Measurements from ENCODE around the gene NUTM1. TPM values are rescaled to one million over a fixed set of nuclear protein-coding genes. Genes with fewer than 3 reads are reported as not detected.

NUTM1 gene
- total RNA-seq, 1 donor from 2014 or later, result not detected

DNA sequence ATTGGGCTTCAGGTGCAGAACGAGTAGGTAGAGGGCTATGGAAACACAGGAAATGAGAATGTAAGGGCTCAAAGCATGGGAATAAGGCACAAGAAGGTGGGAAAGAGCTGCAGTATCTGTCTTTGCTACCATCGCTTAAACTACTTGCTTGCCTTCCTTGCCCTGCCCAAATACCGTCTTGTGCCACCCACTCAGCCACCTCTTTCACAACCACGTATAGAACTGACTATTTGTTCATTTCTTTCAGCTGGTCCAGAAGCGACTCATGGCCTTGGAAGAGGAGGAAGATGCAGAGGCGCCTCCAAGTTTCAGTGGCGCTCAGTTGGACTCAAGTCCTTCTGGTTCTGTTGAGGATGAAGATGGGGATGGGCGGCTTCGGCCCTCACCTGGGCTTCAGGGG, 12.1 kb downstream of the NUTM1 start:
- no peaks in the 10 kb centered on the region for H3K4me1 ChIP-seq
- H3K27me3 ChIP-seq, result no peaks in the 10 kb centered on the region
- DNase-seq (ENCODE audit: low spot score in 2 of 2), result no peak
- intact Hi-C loops (cut with DNase I), result no loop called here
- no peak overlapping the region for H3K27ac ChIP-seq
- H3K9me3 ChIP-seq, result no peaks in the 10 kb centered on the region
- TF ChIP-seq, protein P1, sequence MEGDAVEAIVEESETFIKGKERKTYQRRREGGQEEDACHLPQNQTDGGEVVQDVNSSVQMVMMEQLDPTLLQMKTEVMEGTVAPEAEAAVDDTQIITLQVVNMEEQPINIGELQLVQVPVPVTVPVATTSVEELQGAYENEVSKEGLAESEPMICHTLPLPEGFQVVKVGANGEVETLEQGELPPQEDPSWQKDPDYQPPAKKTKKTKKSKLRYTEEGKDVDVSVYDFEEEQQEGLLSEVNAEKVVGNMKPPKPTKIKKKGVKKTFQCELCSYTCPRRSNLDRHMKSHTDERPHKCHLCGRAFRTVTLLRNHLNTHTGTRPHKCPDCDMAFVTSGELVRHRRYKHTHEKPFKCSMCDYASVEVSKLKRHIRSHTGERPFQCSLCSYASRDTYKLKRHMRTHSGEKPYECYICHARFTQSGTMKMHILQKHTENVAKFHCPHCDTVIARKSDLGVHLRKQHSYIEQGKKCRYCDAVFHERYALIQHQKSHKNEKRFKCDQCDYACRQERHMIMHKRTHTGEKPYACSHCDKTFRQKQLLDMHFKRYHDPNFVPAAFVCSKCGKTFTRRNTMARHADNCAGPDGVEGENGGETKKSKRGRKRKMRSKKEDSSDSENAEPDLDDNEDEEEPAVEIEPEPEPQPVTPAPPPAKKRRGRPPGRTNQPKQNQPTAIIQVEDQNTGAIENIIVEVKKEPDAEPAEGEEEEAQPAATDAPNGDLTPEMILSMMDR (IDR thresholded peaks at IDR 0.05), result no peak
- H3K4me3 ChIP-seq, result no peak overlapping the region
- peaks cover 15 to 47% of the 10 kb centered on the region in 2 donors for H3K36me3 ChIP-seq

DNA sequence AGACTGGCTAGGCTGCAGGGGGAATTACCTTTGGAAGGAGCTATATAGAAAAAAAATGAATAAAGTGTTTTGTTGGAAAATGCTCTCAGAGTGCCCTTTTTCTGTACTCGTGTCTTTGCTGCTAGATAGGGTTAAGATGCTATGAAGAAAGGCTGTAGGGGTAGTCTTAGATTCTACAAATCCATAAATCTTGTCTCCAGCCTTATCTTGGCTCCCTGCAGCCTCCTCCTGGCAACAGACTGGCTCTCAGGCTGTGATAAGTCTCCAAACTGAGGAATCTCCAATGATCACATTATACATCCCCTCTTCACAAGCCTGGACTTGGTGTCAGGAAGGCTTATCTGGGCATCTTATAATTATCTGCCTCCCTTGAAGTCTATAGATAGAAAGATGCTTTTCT, 14.5 kb downstream of the NUTM1 start:
- no peak overlapping the region for H3K27ac ChIP-seq
- intact Hi-C loops (cut with DNase I), result no loop called here
- H3K9me3 ChIP-seq, result no peaks in the 10 kb centered on the region
- no peaks in the 10 kb centered on the region for H3K27me3 ChIP-seq
- no peaks in the 10 kb centered on the region for H3K4me1 ChIP-seq
- TF ChIP-seq, protein P1 (IDR thresholded peaks at IDR 0.05), result no peak
- no peak for DNase-seq (ENCODE audit: low spot score in 2 of 2)
- H3K4me3 ChIP-seq, result no peak overlapping the region
- H3K36me3 ChIP-seq, result peaks cover 23 to 63% of the 10 kb centered on the region in 2 donors

DNA sequence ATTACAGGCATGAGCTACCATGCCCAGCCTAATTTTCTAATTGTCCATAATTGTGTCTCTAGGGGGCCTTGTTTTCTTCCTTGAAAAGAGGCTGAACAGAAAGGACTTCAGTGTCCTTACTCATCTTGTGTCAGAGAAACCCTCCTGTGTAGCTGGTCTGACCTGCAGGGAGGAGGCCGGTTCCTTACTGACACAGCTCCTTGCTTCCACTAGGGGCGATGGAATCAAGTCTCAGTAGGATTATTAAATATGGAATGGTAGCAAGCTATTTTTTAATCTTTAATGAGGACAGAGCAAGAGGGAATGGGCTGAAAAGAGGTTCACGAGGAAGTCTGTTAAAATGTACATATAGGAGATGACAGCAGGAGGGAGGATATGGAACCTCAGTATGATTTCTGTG, 15.3 kb downstream of the NUTM1 start:
- TF ChIP-seq, protein P1 (IDR thresholded peaks at IDR 0.05), result no peak
- intact Hi-C loops (cut with DNase I), result no loop called here
- H3K36me3 ChIP-seq, result peaks cover 23 to 68% of the 10 kb centered on the region in 2 donors

DNA sequence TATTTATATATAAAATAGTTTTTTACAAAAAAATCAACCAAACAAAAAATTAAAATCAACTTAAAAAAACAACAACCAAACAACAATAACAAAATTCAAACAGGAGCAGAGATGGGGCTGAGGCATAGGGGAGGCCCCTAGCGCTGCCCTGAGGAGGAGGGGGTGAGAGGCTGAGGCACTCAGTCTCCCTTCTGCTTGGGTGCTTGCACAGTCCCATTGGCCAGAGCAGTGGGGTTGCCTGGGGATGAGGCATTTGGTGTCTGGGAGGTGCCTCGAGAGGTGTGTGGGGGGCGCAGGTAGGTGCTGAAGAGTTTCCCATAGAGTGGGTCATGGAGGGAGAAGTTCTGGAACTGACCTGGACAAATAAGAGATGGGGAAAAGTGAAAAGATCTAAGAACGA, 15.8 kb downstream of the NUTM1 start:
- TF ChIP-seq, protein P1 (IDR thresholded peaks at IDR 0.05), result no peak
- H3K4me3 ChIP-seq, result no peak overlapping the region
- H3K9me3 ChIP-seq, result no peaks in the 10 kb centered on the region
- intact Hi-C loops (cut with DNase I), result no loop called here
- no peaks in the 10 kb centered on the region for H3K27me3 ChIP-seq
- no peak overlapping the region for H3K27ac ChIP-seq
- H3K4me1 ChIP-seq, result no peaks in the 10 kb centered on the region
- DNase-seq (ENCODE audit: low spot score in 2 of 2), result no peak
- H3K36me3 ChIP-seq, result peaks cover 23 to 71% of the 10 kb centered on the region in 2 donors

More for the DNA sequence above, 15.3 kb downstream of the NUTM1 start:
- H3K27me3 ChIP-seq, result no peaks in the 10 kb centered on the region
- H3K4me3 ChIP-seq, result no peak overlapping the region
- no peaks in the 10 kb centered on the region for H3K9me3 ChIP-seq
- DNase-seq (ENCODE audit: low spot score in 2 of 2), result no peak
- H3K4me1 ChIP-seq, result no peaks in the 10 kb centered on the region
- no peak overlapping the region for H3K27ac ChIP-seq

DNA sequence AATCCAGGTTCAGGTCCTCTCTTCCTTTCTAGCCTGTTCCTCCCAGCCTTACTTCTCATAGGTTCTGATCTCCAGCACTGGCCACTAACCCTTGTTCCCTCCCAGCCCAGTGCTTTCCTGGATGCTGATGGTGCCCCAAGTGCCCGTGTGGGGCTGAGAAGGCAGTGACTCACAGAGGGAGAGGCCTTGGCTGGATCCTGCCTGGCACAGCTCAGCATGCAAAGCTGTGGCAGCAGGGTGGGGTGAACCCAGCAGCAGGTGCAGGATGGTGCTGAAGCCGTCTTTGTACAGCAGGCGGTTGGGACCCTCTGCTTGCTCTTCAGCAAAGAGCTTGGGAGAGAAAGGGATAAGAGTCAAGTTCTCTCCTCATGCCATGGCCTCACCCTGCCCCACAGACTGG, 16.3 kb downstream of the NUTM1 start:
- H3K4me1 ChIP-seq, result no peaks in the 10 kb centered on the region
- peaks cover 23 to 71% of the 10 kb centered on the region in 2 donors for H3K36me3 ChIP-seq
- no peak for DNase-seq (ENCODE audit: low spot score in 2 of 2)
- TF ChIP-seq, protein P1 (IDR thresholded peaks at IDR 0.05), result no peak
- no peaks in the 10 kb centered on the region for H3K9me3 ChIP-seq
- intact Hi-C loops (cut with DNase I), result no loop called here
- no peaks in the 10 kb centered on the region for H3K27me3 ChIP-seq
- no peak overlapping the region for H3K27ac ChIP-seq
- no peak overlapping the region for H3K4me3 ChIP-seq

DNA sequence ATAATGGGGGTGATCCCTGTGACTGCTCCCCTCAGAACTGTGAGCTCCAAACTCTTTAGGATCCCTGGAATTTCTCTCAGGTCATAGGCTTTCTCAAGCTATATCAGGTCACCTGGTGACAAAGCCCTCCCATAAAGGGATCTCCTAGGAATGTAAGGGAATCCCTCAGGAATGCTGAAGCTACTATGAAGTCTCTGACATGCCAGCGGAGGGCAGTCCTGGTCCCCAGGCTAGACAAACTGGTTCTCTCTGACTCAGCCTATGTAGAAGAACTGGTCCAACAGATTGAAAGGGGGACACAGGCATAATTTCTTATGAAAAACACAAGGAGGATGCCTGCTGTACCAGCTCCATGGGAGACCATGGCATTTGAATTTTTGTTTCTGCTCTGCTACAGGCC, 17.2 kb downstream of the NUTM1 start:
- TF ChIP-seq, protein P1 (IDR thresholded peaks at IDR 0.05), result no peak
- H3K36me3 ChIP-seq, result peaks cover 23 to 71% of the 10 kb centered on the region in 2 donors
- no peaks in the 10 kb centered on the region for H3K9me3 ChIP-seq
- intact Hi-C loops (cut with DNase I), result no loop called here
- H3K4me3 ChIP-seq, result no peak overlapping the region
- peaks cover 0 to 1% of the 10 kb centered on the region in 2 donors for H3K4me1 ChIP-seq
- DNase-seq (ENCODE audit: low spot score in 2 of 2), result no peak
- H3K27ac ChIP-seq, result no peak overlapping the region
- H3K27me3 ChIP-seq, result no peaks in the 10 kb centered on the region

Measured in ascending aorta (tissue), 2 donors.